ENCODE measurements around the gene ZC3H15.
A peak's percentile ranks its signal among the peaks of the same experiment; 100 is the strongest.
"Not testable (repeated sequence)": the region's sequence is repeated elsewhere in the genome, so short reads cannot be mapped to it uniquely, and the experiment has no call there.

ZC3H15 gene

DNA sequence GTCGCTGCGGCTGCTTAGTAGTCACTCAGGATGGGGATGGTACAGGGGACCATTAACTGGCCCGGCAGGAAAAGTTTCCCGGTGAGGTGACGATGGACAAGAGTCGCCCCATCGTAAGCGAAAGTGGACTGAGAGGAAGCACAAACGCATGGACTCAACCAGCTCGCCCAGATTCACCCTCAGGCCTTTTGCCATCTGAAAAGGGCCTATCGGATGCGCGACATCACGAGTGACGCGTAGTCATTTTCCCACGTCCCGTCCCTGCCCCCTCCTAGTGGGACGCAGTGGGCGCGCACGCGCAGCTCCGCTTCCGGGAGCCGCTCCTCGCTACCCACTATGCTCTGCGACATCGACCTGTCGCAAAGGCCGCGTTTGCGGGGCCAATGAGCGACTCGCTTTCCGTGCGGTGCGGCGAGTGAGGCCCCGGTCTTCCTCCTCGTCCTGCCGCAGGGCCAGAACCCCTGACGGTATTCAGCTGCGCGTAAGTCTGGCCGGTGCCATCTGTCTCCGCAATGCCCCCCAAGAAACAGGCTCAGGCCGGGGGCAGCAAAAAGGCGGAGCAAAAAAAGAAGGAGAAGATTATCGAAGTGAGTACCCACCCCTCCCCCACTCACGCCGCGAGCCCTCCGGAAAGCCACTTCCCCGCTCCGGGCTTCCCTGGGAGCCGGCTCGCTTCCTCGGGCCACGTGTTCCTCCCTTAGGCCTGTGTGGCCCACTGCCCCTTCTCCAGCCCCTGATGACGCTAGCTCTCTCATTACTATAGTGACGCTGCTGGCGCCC is at the start of gene ZC3H15:
ZC3H15 (plus strand) TSS at position 390 of the 780 bp plus-strand sequence; CDS start at position 513, 123 bp downstream.
- DNase-seq: peak; percentile 89 to 90

DNA sequence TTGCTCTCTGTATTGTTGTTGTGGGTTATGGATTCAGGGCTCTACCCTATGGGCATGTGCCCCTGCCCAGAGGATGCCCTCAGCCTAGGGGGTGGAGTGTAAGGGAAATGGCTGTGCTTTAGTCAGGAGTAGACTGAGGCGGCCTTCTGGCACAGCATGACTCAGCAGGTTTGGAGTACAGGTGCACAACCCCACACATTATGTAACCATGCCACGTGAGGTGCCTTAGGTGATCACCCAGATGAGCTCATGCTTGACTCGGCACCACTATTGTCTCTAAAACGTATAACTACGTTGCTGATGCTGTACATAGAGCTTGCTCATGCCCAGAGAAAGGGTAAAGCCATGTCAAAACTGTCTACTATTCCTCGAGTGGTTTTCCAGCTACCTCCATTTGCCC is 48.3 kb upstream of the ZC3H15 start:
- DNase-seq: no peak

DNA sequence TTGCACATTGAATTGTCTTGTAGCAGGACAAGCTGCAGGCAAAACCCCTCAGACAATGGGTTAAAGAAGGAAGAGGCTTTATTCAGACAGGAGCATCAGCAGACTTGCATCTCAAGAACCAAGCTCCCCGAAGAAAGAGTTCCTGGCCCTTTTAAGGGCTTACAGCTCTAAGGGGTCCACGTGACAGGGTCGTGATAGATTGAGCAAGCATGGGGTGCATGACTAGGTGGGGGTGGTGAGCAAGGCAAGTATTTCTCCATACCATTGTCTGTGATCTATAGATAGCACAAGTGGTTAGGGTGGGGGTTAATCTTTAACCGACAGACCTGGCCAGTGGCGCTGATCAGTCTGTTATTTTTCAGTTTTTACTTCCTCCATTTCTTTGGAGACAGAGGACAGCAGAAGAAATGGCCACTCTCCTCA is 46.4 kb upstream of the ZC3H15 start:
- not testable (repeated sequence) for DNase-seq

DNA sequence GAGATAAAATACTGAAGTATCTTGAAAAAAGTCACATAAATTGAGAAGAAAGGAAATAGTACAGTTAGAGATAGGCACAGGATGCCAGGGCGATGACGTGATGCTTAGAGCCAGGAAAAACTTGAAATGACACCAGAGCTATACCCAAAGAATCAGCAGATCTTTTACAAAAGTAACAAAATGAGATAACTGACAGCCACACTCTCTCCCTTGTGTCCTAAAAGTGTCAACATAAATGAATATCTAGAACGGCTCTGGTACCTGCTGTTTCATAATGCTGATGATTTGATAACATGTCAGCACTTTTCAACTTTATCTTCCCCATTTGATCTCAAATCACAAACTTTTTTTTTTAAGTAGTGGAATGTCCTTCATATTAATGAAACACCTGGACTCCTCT is 45.6 kb upstream of the ZC3H15 start:
- no peak for DNase-seq

DNA sequence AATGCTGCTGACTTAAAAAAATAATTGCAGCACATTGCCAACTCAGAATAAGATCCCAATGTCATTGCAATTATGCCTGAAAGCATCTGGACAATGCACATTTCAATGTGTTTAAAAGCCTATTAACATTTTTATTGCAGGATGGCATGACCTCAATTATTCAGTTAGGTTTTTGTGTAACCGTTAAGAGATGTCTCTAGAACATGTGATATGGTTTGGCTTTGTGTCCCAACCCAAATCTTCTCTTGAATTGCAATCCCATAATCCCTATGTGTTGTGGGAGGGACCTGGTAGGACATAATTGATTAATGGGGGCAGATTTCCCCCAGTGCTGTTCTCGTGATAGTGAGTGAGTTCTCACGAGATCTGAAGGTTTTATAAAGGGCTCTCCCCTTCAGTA is 43.2 kb upstream of the ZC3H15 start:
- DNase-seq: no peak

DNA sequence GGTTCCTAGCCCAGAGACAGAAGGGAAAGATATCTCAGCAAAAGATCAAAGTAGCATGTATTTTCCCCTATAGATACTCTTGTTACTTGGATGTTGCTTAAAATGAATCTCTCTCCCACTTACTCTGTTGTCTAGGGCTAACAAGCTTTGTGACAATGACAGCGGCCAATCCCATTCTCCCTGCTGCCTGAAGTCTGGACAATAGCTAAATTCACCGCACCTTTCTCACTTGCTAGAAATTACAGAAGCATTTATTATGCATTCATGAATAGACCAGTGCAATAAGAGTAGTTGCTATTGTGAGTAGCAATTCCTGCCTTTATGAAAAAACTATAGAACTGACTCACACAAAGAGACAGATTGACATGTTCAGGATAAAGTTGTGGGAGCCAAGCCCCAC is 42.2 kb upstream of the ZC3H15 start:
- no peak for DNase-seq

DNA sequence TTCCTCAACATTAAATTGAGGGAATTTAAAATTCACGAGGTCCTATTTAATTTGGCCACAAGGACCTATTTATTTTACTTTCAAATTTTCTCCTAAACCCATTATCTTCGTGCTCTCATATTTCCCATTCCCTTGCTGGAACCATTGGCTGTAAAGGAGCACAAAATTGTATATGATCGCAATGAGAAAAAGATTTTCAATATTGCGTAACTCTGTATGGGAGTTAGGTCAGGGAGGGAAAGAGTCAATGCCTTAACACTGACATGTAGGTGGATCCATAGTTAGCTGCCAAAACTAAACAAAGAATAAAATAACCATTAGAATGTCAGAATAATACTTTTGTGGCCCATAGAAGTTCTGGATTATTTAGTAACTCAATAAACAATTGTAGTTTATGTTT is 40.6 kb upstream of the ZC3H15 start:
- DNase-seq: no peak

DNA sequence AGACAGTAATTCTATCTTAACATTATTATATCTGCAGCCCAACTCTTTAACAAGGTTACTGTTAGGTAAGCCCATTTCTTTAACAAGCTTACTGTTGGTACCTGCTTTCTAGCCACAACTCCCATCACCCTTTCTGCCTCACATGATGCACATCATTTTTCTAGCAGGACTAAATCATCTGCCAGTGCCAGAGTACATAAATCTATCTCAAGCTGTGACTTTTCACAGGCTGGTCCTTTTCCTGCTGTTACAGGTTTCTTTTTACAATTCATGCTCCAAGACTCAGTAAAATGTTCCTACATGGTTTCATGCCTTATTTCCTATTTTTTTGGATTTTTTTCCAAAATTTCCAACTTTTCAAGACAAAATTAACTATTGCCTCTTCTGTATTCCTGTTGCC is 30.4 kb upstream of the ZC3H15 start:
- DNase-seq: no peak

DNA sequence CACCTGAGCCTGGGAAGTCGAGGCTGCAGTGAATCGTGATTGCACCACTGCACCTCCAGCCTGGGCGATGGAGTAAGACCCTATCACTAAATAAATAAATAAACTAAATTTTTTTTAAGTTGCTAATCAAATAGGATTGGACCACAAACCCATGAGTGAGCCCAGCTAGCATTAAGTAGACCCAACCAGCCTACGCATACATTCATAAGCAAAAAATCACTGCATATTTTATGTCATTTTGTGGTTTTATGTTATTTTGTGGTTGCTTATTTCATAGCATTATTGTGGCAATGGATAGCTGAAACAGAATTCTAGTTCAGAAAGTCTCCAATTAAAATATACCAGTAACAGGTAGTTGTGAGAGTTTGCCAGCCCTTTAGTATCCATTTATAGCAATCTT is 29.1 kb upstream of the ZC3H15 start:
- DNase-seq: no peak

DNA sequence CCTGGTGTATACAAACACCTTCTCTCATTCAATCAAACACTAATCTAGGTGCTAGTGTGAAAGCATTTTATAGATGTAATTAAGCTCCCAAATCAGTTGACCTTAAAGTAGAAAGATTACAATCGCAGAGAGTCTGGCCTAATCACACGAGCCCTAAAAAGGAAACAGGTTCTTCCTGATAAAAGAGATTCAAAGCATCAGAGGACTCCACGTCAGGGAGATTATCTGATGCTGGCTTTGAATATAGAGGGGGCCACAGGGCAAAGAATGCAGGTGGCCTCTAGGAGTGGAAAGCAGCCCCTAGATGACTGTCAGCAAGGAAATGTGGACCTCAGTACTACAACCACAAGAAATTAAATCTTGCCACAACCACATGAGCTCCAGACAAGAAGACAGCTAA is 28.2 kb upstream of the ZC3H15 start:
- DNase-seq: no peak

DNA sequence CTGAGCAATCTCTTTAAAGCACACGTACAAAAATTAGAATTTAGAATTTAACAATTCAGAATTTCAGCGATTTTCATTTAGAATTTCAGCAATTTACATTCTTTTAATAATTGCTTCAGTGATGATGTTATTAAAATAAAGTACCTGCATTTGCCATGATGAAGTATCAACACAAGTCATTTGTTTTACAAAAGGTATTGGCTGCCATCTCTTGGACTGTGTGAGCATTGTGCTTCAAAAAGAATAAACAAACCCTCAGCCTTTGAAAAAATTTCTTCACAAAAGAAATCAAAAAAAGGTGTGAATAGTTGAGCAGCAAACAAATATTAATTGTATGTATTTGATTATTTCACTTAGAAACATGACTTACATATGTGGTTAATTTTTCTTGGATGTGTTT is 27.1 kb upstream of the ZC3H15 start:
- DNase-seq: no peak

DNA sequence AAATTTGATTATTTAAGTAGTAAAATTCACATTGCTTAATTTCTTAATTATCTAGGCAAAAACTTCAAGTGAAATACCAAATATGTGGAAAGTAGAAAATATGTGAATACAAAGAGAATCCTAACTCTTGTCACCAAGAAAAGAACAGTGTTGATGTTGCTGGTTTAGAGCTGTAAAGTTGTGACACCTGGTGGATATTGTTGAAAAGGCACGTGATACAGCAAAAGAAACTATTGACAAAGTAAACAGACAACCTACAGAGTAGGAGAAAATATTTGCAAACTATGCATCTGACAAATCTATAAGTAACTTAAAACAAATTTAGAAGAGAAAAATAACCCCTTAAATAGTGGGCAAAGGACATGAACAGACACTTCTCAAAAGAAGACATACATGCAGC is 25.6 kb upstream of the ZC3H15 start:
- DNase-seq: no peak

DNA sequence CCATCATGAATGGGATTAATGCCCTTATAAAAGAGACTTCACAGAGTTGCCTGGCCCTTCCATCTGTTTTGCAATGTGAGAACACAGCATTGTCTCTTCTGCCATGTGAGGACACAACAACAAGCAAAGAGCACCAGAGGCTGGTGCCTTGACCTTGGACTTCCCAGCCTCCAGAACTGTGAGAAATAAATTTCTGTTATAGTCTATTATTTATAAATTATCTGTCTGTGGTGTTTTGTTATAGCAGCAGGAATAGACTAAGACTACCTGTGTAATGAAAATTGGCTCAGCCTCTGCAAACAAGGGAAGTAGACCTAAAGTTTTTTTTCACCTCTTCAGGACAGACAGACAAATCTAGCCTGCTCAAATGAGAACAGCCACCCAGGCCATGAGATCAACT is 19.3 kb upstream of the ZC3H15 start:
- no peak for DNase-seq

DNA sequence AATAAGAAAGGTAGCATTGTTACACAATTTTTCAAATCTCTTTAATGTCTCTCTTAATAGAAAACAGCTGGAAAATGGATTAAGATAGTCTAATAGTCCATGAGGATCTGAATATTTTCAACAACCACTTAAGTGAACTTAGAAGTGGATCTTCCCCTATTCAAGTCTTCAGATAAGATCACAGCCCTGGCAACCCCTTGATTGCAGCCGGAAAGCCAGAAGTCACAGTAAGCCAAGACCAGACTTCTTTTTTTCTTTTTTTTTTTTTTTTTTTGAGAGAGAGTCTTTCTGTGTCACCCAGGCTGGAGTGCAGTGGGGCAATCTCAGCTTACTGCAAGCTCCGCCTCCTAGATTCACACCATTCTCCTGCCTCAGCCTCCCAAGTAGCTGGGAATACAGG is 18.6 kb upstream of the ZC3H15 start:
- DNase-seq: no peak

DNA sequence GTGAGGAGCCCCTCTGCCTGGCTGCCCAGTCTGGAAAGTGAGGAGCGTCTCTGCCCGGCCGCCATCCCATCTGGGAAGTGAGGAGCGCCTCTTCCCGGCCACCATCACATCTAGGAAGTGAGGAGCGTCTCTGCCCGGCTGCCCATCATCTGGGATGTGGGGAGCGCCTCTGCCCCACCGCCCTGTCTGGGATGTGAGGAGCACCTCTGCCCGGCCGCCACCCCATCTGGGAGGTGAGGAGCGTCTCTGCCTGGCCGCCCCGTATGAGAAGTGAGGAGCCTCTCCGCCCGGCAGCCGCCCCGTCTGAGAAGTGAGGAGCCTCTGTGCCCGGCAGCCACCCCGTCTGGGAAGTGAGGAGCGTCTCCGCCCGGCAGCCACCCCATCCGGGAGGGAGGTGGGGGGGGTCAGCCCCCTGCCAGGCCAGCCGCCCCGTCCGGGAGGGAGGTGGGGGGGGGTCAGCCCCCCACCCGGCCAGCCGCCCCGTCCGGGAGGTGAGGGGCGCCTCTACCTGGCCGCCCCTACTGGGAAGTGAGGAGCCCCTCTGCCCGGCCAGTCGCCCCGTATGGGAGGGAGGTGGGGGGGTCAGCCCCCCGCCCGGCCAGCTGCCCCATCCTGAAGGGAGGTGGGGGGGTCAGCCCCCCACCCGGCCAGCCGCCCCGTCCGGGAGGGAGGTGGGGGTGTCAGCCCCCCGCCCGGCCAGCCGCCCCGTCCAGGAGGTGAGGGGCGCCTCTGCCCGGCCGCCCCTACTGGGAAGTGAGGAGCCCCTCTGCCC is 13.2 kb upstream of the ZC3H15 start:
- not testable (repeated sequence) for DNase-seq

DNA sequence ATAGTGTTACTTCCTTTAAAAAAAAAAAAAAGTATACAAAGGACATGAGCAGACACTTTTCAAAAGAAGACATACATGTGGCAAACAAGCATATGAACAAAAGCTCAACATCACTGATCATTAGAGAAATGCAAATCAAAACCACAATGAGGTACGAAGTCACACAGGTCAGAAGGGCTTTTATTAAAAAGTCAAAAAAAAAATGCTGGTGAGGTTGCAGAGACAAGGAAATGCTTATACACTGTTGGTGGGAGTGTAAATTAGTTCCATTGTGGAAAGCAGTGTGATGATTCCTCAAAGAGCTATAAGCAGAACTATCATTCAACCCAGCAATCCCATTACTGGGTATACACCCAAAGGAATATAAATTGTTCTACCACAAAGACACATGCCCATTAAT is 11.8 kb upstream of the ZC3H15 start:
- not testable (repeated sequence) for DNase-seq

DNA sequence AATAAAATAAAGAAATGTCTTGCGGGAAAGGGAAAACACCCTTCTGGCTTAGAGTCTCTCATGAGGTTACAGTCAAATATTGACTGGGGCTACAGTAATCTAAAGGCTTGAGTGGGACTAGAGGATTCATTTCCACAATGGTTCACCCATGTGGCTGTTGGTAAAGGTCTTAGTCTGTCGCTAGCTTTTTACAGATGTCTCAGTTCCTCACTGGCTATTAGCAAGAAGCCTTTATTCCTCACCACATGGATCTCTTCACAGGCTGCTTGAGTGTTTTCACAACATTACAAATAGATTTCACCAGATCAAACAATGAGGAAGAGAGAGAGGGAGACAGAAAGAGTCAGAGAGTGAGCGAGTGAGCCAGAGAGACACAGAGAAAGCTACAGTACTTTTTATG is 8.3 kb upstream of the ZC3H15 start:
- DNase-seq: no peak

DNA sequence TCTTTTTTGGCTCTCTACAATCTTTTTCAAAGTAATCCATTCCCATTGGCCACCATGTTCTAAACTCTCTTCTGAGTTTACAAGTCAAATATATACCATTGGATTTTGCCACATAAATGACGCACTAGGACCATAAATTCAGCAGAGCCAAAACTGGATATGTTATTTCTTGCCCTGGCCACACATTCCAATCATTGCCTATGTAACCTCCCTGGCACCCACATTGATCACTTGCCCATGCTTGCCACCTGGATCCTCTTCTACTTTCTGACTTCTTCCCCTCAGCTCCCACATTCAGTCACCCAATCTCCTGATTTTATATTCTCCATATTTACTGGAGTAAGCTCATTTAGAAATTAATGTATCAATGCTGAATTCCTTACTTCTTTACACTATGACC is 5.1 kb upstream of the ZC3H15 start:
- no peak for DNase-seq

DNA sequence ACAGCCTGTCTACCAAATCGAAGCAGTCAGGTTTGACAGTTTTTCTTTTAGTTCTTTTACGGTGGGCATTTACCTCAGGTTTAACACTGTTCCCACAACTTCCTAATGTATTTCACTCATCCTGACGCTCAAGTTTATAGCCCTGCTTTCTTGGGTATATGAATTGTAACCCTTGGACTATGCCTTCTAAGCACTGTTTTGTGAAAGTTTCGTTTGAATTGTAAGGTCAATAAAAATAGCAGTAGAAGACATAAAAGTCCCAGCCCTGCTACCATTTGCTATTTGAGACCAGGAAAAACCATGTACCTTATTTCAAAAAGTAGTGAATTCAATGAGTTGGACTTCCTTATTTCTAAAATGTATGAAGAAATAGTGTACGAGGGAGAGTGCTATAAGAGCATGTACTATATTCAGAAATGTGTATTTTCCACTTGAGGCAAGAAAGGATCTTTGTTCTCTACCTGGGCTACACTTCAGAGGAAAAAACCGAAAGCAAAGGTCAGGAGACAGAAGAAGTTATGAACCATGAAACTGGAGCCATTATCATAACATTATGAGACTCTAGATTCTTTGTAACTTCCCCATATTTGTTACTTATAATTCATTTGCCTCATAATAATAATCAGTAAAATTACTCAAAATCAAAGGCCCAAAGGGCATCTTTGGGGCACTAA is 1.9 kb upstream of the ZC3H15 start:
- no peak for DNase-seq

DNA sequence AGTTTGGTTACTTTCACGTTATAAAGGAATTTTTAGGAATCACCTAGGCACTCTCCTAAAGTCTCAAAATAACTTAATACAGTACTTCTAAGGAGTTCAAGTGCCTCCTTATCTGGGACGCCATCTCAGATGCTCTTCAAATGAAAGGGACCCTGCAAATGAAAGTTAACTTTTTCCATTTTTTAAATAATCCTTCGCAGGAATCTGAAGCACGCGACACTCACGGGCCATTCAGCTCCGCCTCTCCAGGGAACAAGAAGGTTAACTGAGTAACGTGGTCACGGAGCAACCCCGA is 537 bp upstream of the ZC3H15 start:
- DNase-seq: no peak

DNA sequence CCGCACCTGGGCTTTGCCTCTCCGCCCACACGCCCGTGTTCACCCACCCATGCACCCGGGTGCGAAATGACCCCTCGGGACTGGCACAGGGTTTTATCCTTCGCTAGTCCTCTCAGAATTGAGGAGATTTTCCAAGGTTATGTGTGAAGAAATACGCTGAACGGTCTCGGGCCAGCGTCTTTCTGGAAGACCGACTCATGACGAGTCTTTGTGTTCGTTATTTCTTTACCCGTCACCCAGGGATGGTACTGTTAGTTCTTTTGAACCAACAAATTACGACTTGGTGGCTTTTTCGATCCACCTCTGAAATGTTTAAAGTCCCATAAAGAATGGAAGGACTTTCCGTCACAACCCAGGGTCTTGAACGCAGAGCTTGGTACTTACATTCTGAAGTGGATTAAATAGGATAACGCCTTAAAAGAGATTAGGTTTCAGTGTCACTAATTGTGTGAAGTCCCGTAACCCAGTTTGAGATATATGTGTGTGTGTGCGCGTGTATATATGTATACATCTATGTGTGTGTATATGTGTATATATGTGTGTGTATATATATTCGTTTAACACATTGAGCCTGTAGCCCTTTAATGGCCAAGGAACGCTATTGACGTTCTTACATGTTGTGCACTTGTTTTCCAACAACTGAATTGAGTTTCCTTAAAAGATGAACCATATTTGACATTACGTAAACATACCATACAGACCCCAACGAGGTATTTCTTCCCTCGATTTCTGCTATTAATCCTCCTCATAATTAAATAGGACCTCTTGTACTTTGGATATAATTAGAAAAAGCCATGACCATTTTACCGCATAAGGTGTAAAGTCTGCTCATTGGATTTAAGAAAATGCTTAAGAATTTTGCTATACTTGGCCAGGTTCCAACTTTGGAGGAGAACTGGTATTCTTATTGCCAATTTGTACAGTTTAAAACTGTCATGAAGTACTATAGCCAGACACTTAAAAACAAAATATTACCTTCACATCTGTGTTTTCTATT is 889 bp downstream of the ZC3H15 start:
- no peak for DNase-seq

DNA sequence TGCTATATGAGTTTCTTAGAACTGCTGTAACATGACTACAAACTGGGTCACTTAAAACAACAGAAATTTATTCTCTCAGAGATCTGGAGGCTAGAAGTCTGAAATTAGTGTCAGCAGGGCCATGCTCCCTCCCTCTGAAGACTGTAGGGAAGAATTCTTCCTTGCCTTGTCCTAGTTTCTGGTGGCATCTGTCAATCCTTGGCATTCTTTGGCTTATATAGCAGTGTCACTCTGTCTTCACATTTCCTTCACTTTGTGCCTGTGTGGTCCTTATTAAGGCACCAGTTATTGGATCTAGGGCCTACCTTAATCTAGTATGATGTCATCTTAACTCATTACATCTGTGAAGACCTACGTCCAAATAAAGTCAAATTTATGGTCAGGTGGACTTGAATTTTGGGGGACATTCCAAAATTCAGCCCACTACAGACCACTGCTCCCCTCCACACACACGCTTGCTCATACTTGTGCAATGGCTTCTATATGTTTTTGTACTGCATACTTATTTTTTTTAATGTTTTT is 7.6 kb downstream of the ZC3H15 start:
- DNase-seq: no peak

DNA sequence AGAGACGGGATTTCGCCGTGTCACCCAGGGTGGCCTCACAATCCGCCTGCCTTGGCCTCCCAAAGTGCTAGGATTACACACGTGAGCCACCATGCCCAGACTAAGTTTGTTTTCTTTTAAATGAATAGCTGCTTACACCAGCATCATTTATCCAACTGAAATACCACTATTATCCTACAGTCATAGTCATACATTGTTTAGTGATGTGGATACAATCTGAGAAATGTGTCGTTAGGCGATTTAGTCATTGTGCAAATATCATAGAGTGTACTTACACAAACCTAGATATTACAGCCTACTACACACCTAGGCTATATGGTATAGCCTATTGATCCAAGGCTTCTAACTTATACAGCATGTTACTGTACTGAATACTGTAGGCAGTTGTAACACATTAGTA is 10.3 kb downstream of the ZC3H15 start:
- no peak for DNase-seq

All from bone marrow (tissue), 2 donors.